ENCODE data around the gene ORAI2.
A peak's percentile ranks its signal among the peaks of the same experiment; 100 is the strongest.

The ORAI2 gene

GRCh38 chr7:102425639-102426267, 7.6 kb upstream of the ORAI2 start:
- DNase-seq, result peak; percentile 85

GRCh38 chr7:102426268-102427018, 6.9 kb upstream of the ORAI2 start:
- Mint-ChIP-seq H3K27ac (peak overlapping the region; percentile 100), H3K27me3 (no peaks in the 10 kb centered on the region), H3K9me3 (no peaks in the 10 kb centered on the region), H3K4me3 (peak overlapping the region; percentile 83), H3K4me1 (peaks cover 73% of the 10 kb centered on the region), H3K36me3 (ENCODE audit: low read depth) (peaks cover 26% of the 10 kb centered on the region)
- DNase-seq, result peak; percentile 80
- peak; percentile 83 for ATAC-seq

More at GRCh38 chr7:102425639-102426267, 7.6 kb upstream of the ORAI2 start:
- H3K36me3 Mint-ChIP-seq (ENCODE audit: low read depth), result peaks cover 29% of the 10 kb centered on the region
- H3K4me3 Mint-ChIP-seq, result peak overlapping the region; percentile 83
- H3K27me3 Mint-ChIP-seq, result no peaks in the 10 kb centered on the region
- no peaks in the 10 kb centered on the region for H3K9me3 Mint-ChIP-seq
- peaks cover 72% of the 10 kb centered on the region for H3K4me1 Mint-ChIP-seq
- peak; percentile 81 for ATAC-seq
- H3K27ac Mint-ChIP-seq, result peak overlapping the region; percentile 100

- no peaks in the 10 kb centered on the region for H3K9me3 Mint-ChIP-seq
- peaks cover 26% of the 10 kb centered on the region for H3K36me3 Mint-ChIP-seq (ENCODE audit: low read depth)
- H3K27me3 Mint-ChIP-seq, result no peaks in the 10 kb centered on the region
- H3K4me3 Mint-ChIP-seq, result peak overlapping the region; percentile 83
- DNase-seq, result no peak
- peak overlapping the region; percentile 100 for H3K27ac Mint-ChIP-seq
- no peak for ATAC-seq
- peaks cover 79% of the 10 kb centered on the region for H3K4me1 Mint-ChIP-seq
These were observed 6.4 kb upstream of the ORAI2 start for GRCh38 chr7:102427019-102427405.

- no peak overlapping the region for H3K4me3 Mint-ChIP-seq
- peaks cover 26% of the 10 kb centered on the region for H3K36me3 Mint-ChIP-seq (ENCODE audit: low read depth)
- ATAC-seq (no peak), DNase-seq (no peak)
- peaks cover 83% of the 10 kb centered on the region for H3K4me1 Mint-ChIP-seq
- H3K27ac Mint-ChIP-seq, result peak overlapping the region; percentile 14
- no peaks in the 10 kb centered on the region for H3K9me3 Mint-ChIP-seq
- no peaks in the 10 kb centered on the region for H3K27me3 Mint-ChIP-seq
These were observed 4.1 kb upstream of the ORAI2 start for GRCh38 chr7:102429141-102429899.

- Mint-ChIP-seq H3K4me3 (peak overlapping the region; percentile 71), H3K27ac (peak overlapping the region; percentile 90), H3K9me3 (no peaks in the 10 kb centered on the region), H3K36me3 (ENCODE audit: low read depth) (peaks cover 11% of the 10 kb centered on the region), H3K4me1 (peaks cover 74% of the 10 kb centered on the region), H3K27me3 (no peaks in the 10 kb centered on the region)
- DNase-seq, result peak; percentile 52
- peak; percentile 45 for ATAC-seq
These were observed 1.6 kb upstream of the ORAI2 start for GRCh38 chr7:102431617-102432298.

GRCh38 chr7:102432442-102433218, 745 bp upstream of the ORAI2 start:
- peak; percentile 17 for ATAC-seq
- Mint-ChIP-seq H3K27me3 (no peaks in the 10 kb centered on the region), H3K9me3 (no peaks in the 10 kb centered on the region), H3K4me1 (peaks cover 65% of the 10 kb centered on the region), H3K36me3 (ENCODE audit: low read depth) (peaks cover 10% of the 10 kb centered on the region), H3K4me3 (peak overlapping the region; percentile 71), H3K27ac (peak overlapping the region; percentile 90)
- no peak for DNase-seq

GRCh38 chr7:102434039-102434486, 688 bp downstream of the ORAI2 start:
- Mint-ChIP-seq H3K4me1 (peaks cover 54% of the 10 kb centered on the region), H3K9me3 (no peaks in the 10 kb centered on the region), H3K27me3 (no peaks in the 10 kb centered on the region), H3K27ac (peak overlapping the region; percentile 85), H3K4me3 (peak overlapping the region; percentile 89), H3K36me3 (ENCODE audit: low read depth) (peaks cover 8% of the 10 kb centered on the region)
- DNase-seq, result no peak
- peak; percentile 22 for ATAC-seq

GRCh38 chr7:102436118-102436517, 2.7 kb downstream of the ORAI2 start:
- Mint-ChIP-seq H3K9me3 (no peaks in the 10 kb centered on the region), H3K36me3 (ENCODE audit: low read depth) (peaks cover 5% of the 10 kb centered on the region)

GRCh38 chr7:102439963-102440795, 6.8 kb downstream of the ORAI2 start:
- no peak overlapping the region for H3K27ac Mint-ChIP-seq
- peaks cover 22% of the 10 kb centered on the region for H3K4me1 Mint-ChIP-seq
- no peak for DNase-seq
- peaks cover 12% of the 10 kb centered on the region for H3K36me3 Mint-ChIP-seq (ENCODE audit: low read depth)
- no peak for ATAC-seq
- H3K9me3 Mint-ChIP-seq, result no peaks in the 10 kb centered on the region
- H3K27me3 Mint-ChIP-seq, result no peaks in the 10 kb centered on the region
- H3K4me3 Mint-ChIP-seq, result no peak overlapping the region

More at GRCh38 chr7:102436118-102436517, 2.7 kb downstream of the ORAI2 start:
- Mint-ChIP-seq H3K4me3 (no peak overlapping the region), H3K27ac (no peak overlapping the region), H3K27me3 (no peaks in the 10 kb centered on the region), H3K4me1 (peaks cover 37% of the 10 kb centered on the region)
- no peak for DNase-seq
- no peak for ATAC-seq

- Mint-ChIP-seq H3K27ac (peak overlapping the region; percentile 77), H3K4me3 (peak overlapping the region; percentile 47), H3K9me3 (no peaks in the 10 kb centered on the region), H3K36me3 (ENCODE audit: low read depth) (peaks cover 14% of the 10 kb centered on the region), H3K27me3 (no peaks in the 10 kb centered on the region), H3K4me1 (peaks cover 17% of the 10 kb centered on the region)
- ATAC-seq (no peak), DNase-seq (no peak)
These were observed 11.7 kb downstream of the ORAI2 start for GRCh38 chr7:102444961-102445673.

GRCh38 chr7:102445674-102446071, 12.3 kb downstream of the ORAI2 start:
- peaks cover 14% of the 10 kb centered on the region for H3K36me3 Mint-ChIP-seq (ENCODE audit: low read depth)
- H3K4me1 Mint-ChIP-seq, result peaks cover 18% of the 10 kb centered on the region
- no peak overlapping the region for H3K27ac Mint-ChIP-seq
- no peak for DNase-seq
- H3K4me3 Mint-ChIP-seq, result no peak overlapping the region
- no peak for ATAC-seq
- H3K9me3 Mint-ChIP-seq, result no peaks in the 10 kb centered on the region
- no peaks in the 10 kb centered on the region for H3K27me3 Mint-ChIP-seq

GRCh38 chr7:102446387-102447156, 13.2 kb downstream of the ORAI2 start:
- no peaks in the 10 kb centered on the region for H3K9me3 Mint-ChIP-seq
- H3K4me1 Mint-ChIP-seq, result peaks cover 18% of the 10 kb centered on the region
- ATAC-seq, result no peak
- H3K27ac Mint-ChIP-seq, result no peak overlapping the region
- peaks cover 12% of the 10 kb centered on the region for H3K36me3 Mint-ChIP-seq (ENCODE audit: low read depth)
- no peaks in the 10 kb centered on the region for H3K27me3 Mint-ChIP-seq
- no peak for DNase-seq
- no peak overlapping the region for H3K4me3 Mint-ChIP-seq
